ENCODE measurements around the gene VDAC2. TPM values are rescaled to one million over a fixed set of nuclear protein-coding genes. Genes with fewer than 3 reads are reported as not detected.
"Not testable (repeated sequence)": the region's sequence is repeated elsewhere in the genome, so short reads cannot be mapped to it uniquely, and the experiment has no call there.

Gene VDAC2
- total RNA-seq, 1 experiment from 2014 or later, result 328 TPM

DNA sequence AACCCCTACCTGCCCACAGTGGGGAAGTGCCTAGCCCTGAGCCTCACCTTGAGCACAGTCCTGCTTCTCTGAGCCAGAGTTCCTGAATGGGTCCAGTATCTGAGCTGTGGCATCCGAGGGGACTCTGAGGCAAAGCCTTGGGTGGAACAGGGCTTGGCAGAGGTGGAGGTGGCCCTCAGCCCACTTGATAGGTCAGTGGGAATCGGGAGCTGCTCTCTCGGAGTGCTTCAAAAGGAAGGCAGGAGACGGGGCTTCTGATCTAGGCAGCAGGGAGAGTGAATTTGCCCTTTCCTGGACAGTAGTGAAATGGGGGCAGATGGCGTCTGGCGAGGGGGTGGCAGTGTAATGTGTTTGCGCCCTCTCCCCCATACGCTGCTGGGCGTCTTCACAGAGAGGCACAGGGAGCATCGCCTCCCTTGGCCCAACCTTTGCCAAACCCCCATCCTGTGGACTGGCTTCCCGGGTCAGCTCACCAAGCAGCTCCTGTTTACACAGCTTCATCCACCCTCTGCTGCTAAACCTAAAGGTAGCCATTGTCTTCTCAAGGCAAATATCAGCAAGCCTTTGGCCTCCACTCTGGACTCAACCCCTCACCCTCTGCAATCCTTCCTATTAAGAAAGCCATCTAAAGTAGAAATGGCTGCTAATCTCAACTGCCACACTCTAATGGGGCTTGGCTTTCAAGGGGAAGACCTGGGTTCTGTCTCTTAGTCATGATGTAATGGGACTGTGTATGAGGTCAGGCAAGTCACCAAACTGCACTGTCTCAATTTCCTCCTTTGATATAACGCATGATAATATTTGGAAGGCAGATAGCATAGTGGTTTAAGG is 21.1 kb upstream of the VDAC2 start:
- intact Hi-C loops (cut with micrococcal nuclease; ENCODE audit: unreplicated experiment), result no loop called here
- Histone ChIP-seq H3K9me3 (ENCODE audit: low read depth, low read length, poor library complexity, severe bottlenecking) (no peaks in the 10 kb centered on the region), H3K4me3 (ENCODE audit: low read depth, low read length, poor library complexity, severe bottlenecking) (no peak overlapping the region), H3K36me3 (ENCODE audit: insufficient read depth, low read length, poor library complexity, severe bottlenecking) (no peaks in the 10 kb centered on the region), H3K27ac (ENCODE audit: low read depth, low read length, poor library complexity, severe bottlenecking) (no peak overlapping the region), H3K4me1 (ENCODE audit: insufficient read depth, low read length, poor library complexity, severe bottlenecking) (no peaks in the 10 kb centered on the region), H3K27me3 (replicated peaks; ENCODE audit: insufficient read depth, low read depth, low read length, poor library complexity) (no peaks in the 10 kb centered on the region)
- no peak for DNase-seq (ENCODE audit: low spot score)
- no TSS peak for BruUV-seq (replicated peaks)
- ChIA-PET CTCF (no interaction called here), POLR2A (ENCODE audit: low non-redundant PET) (no interaction called here)
- TF ChIP-seq, protein P1, sequence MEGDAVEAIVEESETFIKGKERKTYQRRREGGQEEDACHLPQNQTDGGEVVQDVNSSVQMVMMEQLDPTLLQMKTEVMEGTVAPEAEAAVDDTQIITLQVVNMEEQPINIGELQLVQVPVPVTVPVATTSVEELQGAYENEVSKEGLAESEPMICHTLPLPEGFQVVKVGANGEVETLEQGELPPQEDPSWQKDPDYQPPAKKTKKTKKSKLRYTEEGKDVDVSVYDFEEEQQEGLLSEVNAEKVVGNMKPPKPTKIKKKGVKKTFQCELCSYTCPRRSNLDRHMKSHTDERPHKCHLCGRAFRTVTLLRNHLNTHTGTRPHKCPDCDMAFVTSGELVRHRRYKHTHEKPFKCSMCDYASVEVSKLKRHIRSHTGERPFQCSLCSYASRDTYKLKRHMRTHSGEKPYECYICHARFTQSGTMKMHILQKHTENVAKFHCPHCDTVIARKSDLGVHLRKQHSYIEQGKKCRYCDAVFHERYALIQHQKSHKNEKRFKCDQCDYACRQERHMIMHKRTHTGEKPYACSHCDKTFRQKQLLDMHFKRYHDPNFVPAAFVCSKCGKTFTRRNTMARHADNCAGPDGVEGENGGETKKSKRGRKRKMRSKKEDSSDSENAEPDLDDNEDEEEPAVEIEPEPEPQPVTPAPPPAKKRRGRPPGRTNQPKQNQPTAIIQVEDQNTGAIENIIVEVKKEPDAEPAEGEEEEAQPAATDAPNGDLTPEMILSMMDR (conservative IDR thresholded peaks at IDR 0.05; ENCODE audit: low read depth, low read length), result no peak
- no peak for TF ChIP-seq EZH2 (IDR thresholded peaks at IDR 0.05; ENCODE audit: borderline replicate concordance, low read depth, low read length, poor library complexity, severe bottlenecking)

DNA sequence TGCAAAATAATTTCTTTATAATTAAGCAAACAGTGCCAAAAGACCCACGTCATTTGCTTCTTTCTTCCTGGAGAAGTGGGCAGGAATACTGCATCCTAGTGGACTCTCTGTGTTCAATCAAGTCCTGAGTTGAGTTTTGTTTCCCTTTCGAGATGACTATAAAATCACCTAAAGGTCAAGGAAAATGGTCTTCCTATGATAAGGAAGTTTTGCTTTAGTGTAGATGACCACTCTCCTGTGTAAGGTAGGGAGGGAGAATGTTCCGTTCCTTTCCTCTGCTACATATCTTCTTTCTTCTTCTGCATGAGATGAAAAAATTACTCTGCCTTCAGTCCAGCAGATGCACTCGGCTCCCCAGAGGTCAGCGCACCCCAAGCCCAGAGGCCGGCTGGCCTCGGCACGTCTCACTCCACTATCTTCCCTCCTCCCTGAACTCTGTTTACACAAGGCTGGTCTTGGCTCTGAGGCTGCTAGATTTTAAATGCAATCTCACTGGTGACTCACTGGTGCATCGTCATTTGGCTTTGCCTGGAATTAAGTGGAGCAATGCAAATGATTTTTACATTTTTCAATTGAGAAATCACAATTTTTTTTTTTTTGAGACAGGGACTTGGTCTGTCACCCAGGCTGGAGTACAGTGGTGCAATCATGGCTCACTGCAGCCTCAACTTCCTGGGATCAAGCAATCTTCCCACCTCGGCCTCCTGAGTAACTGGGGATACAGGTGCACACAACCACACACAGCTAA is 18.6 kb upstream of the VDAC2 start:
- Histone ChIP-seq H3K9me3 (ENCODE audit: low read depth, low read length, poor library complexity, severe bottlenecking) (no peaks in the 10 kb centered on the region), H3K4me1 (ENCODE audit: insufficient read depth, low read length, poor library complexity, severe bottlenecking) (no peaks in the 10 kb centered on the region), H3K27ac (ENCODE audit: low read depth, low read length, poor library complexity, severe bottlenecking) (no peak overlapping the region), H3K36me3 (ENCODE audit: insufficient read depth, low read length, poor library complexity, severe bottlenecking) (no peaks in the 10 kb centered on the region), H3K4me3 (ENCODE audit: low read depth, low read length, poor library complexity, severe bottlenecking) (no peak overlapping the region), H3K27me3 (replicated peaks; ENCODE audit: insufficient read depth, low read depth, low read length, poor library complexity) (no peaks in the 10 kb centered on the region)
- no peak for TF ChIP-seq EZH2 (IDR thresholded peaks at IDR 0.05; ENCODE audit: borderline replicate concordance, low read depth, low read length, poor library complexity, severe bottlenecking)
- TF ChIP-seq, protein P1 (conservative IDR thresholded peaks at IDR 0.05; ENCODE audit: low read depth, low read length), result no peak
- ChIA-PET POLR2A (ENCODE audit: low non-redundant PET) (no interaction called here), CTCF (no interaction called here)
- intact Hi-C loops (cut with micrococcal nuclease; ENCODE audit: unreplicated experiment), result no loop called here
- no TSS peak for BruUV-seq (replicated peaks)
- no peak for DNase-seq (ENCODE audit: low spot score)

DNA sequence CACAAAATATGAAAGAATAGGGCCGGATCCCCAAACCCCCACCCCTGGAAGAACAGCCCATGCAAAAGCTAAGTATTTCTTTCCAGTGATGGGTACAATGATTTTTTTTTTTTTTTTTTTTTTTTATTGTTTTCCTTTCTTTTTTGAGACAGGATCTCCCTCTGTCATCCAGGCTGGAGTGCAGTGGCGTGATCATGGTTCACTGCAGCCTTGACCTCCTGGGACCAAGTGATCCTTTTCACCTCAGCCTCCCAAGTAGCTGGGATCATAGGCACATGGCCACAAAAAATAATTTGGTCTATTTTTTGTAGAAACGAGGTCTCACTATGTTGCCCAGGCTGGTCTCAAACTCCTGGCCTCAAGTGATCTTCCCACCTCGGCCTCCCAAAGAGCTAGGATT is 16.0 kb upstream of the VDAC2 start:
- H3K9me3 ChIP-seq (ENCODE audit: low read depth, low read length, poor library complexity, severe bottlenecking); H3K36me3 ChIP-seq (ENCODE audit: insufficient read depth, low read length, poor library complexity, severe bottlenecking); H3K27me3 ChIP-seq (replicated peaks; ENCODE audit: insufficient read depth, low read depth, low read length, poor library complexity); intact Hi-C loops (cut with micrococcal nuclease; ENCODE audit: unreplicated experiment); BruUV-seq (replicated peaks); H3K4me1 ChIP-seq (ENCODE audit: insufficient read depth, low read length, poor library complexity, severe bottlenecking); H3K27ac ChIP-seq (ENCODE audit: low read depth, low read length, poor library complexity, severe bottlenecking); DNase-seq (ENCODE audit: low spot score); H3K4me3 ChIP-seq (ENCODE audit: low read depth, low read length, poor library complexity, severe bottlenecking); CTCF ChIA-PET: not testable (repeated sequence)
- POLR2A ChIA-PET (ENCODE audit: low non-redundant PET), result interaction anchor here (0.6 kb wide), 1 partner anchor 285 kb away, joined by 6 read pairs; no protein-coding TSS in a partner anchor
